GM12878 (cell line): ENCODE results near the gene PCDHGC3.

Experiments
- ASH2L ChIP-seq: fragments of 300-600, 200-600 bp; sonication (generic); IDR thresholded peaks from 2 replicates; pipeline ENCODE4 v1.6.1; 2017; ENCODE audit warnings: low read depth, mild to moderate bottlenecking, borderline replicate concordance
- ATF2 ChIP-seq: IDR thresholded peaks from 2 replicates; pipeline ENCODE4 v1.6.1; 2012; ENCODE audit warnings: low read length, inconsistent platforms
- CHD1 ChIP-seq: IDR thresholded peaks from 2 replicates; pipeline ENCODE4 v1.6.1; 2012; ENCODE audit warnings: low read depth, low read length, improper control_type of control experiment
- IRF3 ChIP-seq: fragments of 450-650 bp; IDR thresholded peaks from 2 replicates; pipeline ENCODE4 v1.6.1; 2014; ENCODE audit warnings: mild to moderate bottlenecking
- MAX ChIP-seq: IDR thresholded peaks from 2 replicates; pipeline ENCODE4 v1.6.1; 2012; ENCODE audit warnings: low read depth, low read length, improper control_type of control experiment
- MEF2A ChIP-seq: IDR thresholded peaks from 2 replicates; pipeline ENCODE4 v1.6.1; 2011; ENCODE audit warnings: low read depth, mild to moderate bottlenecking, low read length, moderate library complexity; ENCODE audit not compliant: insufficient read depth
- MTA2 ChIP-seq: fragments of 450-650 bp; IDR thresholded peaks from 2 replicates; pipeline ENCODE4 v1.6.1; 2016; ENCODE audit warnings: low read depth, mild to moderate bottlenecking, moderate library complexity
- REST ChIP-seq: IDR thresholded peaks from 2 replicates; pipeline ENCODE4 v1.6.1; 2012; ENCODE audit warnings: mild to moderate bottlenecking, low read depth, low read length
- RFX5 ChIP-seq: IDR thresholded peaks from 2 replicates; pipeline ENCODE4 v1.6.1; 2011; ENCODE audit warnings: low read depth, low read length, improper control_type of control experiment
- USF2 ChIP-seq: IDR thresholded peaks from 2 replicates; pipeline ENCODE4 v1.6.1; 2011; ENCODE audit warnings: low read depth, low read length, improper control_type of control experiment, borderline replicate concordance
- YY1 ChIP-seq: IDR thresholded peaks from 2 replicates; pipeline ENCODE4 v1.6.1; 2011; ENCODE audit warnings: low read depth, mild to moderate bottlenecking, low read length
- TF ChIP-seq, protein P1 (sequence below), 3 experiments: IDR thresholded peaks in 2 of 3; conservative IDR thresholded peaks in 1 of 3; 2 replicates each; pipeline ENCODE4 v1.5.1; 2011; ENCODE audit warnings: low read depth in 3 of 3, low read length in 3 of 3, mild to moderate bottlenecking in 3 of 3, control low read depth in 2 of 3, moderate library complexity in 2 of 3, inconsistent platforms in 1 of 3, mixed read lengths in 1 of 3; ENCODE audit not compliant: control insufficient read depth in 2 of 3, insufficient read depth in 1 of 3; ENCODE audit errors: extremely low read depth in 1 of 3

- TF ChIP-seq MTA2, result no peak
- TF ChIP-seq CHD1, result no peak
- TF ChIP-seq USF2, result no peak
- no peak for TF ChIP-seq YY1
- no peak for TF ChIP-seq MAX
- TF ChIP-seq REST, result no peak
- no peak for TF ChIP-seq ATF2
- TF ChIP-seq MEF2A, result no peak
- no peak for TF ChIP-seq IRF3
- TF ChIP-seq, protein P1, sequence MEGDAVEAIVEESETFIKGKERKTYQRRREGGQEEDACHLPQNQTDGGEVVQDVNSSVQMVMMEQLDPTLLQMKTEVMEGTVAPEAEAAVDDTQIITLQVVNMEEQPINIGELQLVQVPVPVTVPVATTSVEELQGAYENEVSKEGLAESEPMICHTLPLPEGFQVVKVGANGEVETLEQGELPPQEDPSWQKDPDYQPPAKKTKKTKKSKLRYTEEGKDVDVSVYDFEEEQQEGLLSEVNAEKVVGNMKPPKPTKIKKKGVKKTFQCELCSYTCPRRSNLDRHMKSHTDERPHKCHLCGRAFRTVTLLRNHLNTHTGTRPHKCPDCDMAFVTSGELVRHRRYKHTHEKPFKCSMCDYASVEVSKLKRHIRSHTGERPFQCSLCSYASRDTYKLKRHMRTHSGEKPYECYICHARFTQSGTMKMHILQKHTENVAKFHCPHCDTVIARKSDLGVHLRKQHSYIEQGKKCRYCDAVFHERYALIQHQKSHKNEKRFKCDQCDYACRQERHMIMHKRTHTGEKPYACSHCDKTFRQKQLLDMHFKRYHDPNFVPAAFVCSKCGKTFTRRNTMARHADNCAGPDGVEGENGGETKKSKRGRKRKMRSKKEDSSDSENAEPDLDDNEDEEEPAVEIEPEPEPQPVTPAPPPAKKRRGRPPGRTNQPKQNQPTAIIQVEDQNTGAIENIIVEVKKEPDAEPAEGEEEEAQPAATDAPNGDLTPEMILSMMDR (IDR thresholded peaks at IDR 0.05 in 2 of 3, conservative IDR thresholded peaks at IDR 0.05 in 1 of 3; ENCODE audit: control insufficient read depth in 2 of 3, extremely low read depth in 1 of 3, insufficient read depth in 1 of 3, low read depth in 3 of 3, low read length in 3 of 3), result no peak
- TF ChIP-seq ASH2L, result no peak
- no peak for TF ChIP-seq RFX5
Measured at GRCh38 chr5:141483902-141484301, 8.1 kb downstream of the PCDHGC3 start.
